ENCODE data around the gene CCDC120.

CCDC120 gene

DNA sequence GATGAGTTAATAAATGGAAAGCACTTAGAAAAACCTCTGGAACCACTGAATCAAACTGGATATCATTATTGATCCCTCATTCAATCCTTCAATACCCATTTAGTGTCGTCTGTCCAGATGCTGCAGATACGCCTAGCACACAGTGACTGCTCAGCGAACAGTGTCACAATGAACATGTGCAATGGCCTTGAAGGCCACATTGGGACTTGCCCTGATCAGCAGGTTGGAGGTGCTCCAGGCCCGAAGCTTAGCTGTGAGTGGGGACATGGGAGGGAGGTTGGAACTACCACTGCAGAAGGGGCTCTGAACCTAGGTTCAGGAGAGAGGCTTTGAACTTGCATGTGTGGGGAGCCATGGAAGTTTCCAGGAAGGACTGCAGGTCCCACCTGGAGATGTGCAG lies 47.5 kb downstream of the CCDC120 start:
- DNase-seq: no peak

DNA sequence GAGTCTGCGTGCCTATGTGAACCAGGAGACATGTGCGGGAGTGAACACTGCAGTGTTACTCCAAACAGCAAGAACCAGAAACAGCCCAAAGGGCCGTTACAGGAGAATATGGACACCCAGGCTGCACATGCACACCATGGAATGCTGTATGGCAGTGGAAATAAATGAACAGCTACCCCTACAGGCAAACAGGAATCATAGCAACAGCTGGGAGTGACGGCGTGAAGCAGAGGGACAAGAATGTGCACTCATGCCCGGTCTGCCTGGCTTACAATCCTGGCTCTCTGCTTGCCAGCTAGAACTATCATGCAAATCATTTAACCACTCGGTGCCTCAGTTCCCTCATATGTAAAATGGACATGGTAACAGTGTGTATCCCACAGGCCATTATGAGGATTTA lies 48.1 kb downstream of the CCDC120 start:
- DNase-seq: peak in 1 of 2 donors; percentile 22

DNA sequence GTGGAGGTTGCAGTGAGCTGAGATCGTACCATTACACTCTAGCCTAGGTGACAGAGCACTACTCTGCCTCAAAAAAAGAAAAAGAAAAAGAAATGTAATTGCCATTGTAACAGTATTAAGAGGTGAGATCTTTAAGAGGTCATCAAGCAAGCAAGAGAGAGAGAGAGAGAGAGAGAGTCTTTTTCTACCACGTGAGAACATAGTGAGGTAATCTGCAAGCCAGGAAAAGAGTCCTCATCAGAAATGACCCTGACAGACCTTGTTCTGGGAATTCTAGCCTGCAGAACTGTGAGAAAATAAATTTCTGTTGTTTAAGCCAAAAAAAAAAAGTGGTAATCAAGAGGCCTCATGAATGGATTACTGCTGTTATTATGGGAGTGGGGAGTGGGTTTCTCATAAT lies 49.8 kb downstream of the CCDC120 start:
- DNase-seq: no peak

DNA sequence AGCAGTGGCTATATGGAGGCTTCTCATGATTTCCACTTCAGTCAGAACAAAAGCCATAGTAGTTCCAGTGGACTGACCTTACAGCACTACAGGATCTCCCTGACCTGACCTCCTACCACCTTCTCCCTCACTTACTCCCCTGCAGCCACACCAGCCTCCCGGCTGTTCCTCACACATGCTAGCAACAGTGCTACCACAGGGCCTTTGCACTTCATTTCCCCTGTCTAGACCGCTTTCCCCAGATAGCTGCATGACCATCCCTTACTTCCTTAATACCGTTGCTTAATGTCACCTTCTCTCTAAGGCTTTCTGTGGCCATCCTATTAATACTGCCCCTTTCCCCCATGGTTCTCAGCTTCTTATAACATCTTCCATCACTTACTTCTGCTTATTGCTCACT lies 51.6 kb downstream of the CCDC120 start:
- no peak for DNase-seq

DNA sequence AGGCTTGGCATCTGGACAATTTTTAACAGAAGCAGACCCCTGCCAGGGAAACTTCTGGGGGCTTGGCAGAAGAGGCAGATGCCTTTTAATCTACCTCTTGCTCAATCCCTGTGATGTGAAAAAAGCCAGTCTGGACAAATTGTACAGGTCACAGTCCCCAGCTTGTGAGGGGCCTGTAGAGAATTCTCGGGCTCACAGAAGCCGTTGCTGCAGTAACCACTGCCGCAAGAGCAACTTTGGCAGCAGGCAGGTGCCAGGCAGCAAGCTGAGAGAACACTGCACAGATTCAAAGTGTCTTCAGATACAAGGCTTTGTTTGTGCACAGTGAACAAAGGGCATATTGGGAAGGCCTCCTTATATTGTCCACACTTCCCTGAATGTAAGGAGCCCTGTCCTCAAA lies 53.0 kb downstream of the CCDC120 start:
- DNase-seq: no peak

DNA sequence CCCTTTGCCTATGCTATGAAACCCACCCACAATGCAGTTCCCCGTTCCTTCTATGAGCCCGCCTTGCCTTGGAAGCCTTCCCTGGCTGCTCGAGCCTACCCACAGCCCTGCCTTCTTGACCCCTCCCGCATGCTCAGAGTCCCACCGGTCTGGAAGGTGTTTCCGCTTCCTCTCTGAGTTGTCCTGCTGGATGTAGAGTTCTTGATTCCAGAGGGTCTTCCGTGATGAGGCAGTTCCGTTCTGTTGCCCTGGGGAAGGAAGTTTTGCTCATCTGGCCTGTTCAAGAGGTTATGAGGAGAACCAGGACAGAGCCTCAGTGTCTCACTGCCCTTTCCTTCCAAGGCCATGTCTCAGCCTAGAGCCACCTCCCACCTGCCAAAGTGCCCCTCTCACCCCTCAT lies 57.3 kb downstream of the CCDC120 start:
- no peak for DNase-seq

DNA sequence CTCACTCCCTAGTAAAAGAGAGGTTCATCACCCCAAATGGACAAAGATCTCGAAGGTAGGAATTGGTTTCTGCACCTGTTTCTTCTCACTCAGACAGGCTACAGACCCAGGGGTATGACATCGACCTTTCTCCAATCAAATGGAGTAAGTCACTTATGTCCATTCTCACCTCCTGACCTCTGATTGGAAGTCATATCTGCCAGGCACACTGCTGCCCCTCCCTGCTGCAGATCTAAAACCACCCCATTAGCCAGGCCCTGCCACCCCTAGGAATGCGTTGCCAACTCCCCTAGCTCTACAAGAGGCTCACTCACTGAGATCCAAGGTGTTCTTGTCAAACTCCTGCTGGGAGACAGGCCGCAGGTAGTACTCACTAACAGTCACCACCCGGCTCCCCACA lies 57.9 kb downstream of the CCDC120 start:
- DNase-seq: no peak

DNA sequence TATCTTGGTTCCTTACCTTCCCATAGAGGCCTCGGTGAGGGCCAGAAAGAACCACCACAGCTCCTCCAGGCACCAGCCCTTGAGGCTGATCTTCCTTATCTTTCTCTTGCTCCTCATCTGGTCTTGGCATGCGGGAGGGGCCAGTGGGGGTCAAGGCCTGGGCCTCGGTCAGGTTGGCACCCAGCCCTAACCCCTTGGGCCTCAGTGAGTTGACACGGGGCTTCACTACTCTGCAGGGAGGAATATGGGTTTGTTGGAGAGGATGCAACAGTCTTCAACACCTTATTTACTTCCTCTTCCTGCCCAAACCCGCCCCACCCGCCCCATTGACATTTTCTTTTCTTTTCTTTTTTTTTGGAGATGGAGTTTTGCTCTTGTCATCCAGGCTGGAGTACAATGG lies 58.8 kb downstream of the CCDC120 start:
- no peak for DNase-seq

All from CD4-positive, alpha-beta T cell treated with Interleukin-1 beta for 1 hour (primary cell).